WTC11 (cell line): Measurements from ENCODE around the gene MRPL14.

Experiments
- CBFB ChIP-seq: sonication (generic); formaldehyde crosslinking; IDR thresholded peaks from 2 replicates; pipeline ENCODE4 v1.8.1; 2022; ENCODE audit warnings: mild to moderate bottlenecking, low read depth, missing genetic modification reagents
- CTCF ChIP-seq: fragments of 200-600 bp; IDR thresholded peaks from 2 replicates; pipeline ENCODE4 v1.8.0; 2022; ENCODE audit warnings: antibody characterized with exemption
- SMAD3 ChIP-seq: sonication (generic); formaldehyde crosslinking; IDR thresholded peaks from 2 replicates; pipeline ENCODE4 v1.8.0; 2022; ENCODE audit warnings: missing genetic modification reagents, mild to moderate bottlenecking, borderline replicate concordance
- TF ChIP-seq, protein P1 (sequence below): sonication (generic); formaldehyde crosslinking; IDR thresholded peaks from 2 replicates; pipeline ENCODE4 v1.8.1; 2023; ENCODE audit warnings: mild to moderate bottlenecking, missing genetic modification reagents

GRCh38 chr6:44129841-44130322 is 2.6 kb upstream of the MRPL14 start:
- TF ChIP-seq SMAD3 (no peak), CTCF (no peak), CBFB (CRISPR knock-in tag) (no peak)
- TF ChIP-seq, protein P1, sequence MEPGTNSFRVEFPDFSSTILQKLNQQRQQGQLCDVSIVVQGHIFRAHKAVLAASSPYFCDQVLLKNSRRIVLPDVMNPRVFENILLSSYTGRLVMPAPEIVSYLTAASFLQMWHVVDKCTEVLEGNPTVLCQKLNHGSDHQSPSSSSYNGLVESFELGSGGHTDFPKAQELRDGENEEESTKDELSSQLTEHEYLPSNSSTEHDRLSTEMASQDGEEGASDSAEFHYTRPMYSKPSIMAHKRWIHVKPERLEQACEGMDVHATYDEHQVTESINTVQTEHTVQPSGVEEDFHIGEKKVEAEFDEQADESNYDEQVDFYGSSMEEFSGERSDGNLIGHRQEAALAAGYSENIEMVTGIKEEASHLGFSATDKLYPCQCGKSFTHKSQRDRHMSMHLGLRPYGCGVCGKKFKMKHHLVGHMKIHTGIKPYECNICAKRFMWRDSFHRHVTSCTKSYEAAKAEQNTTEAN (CRISPR knock-in tag), result no peak
